ENCODE results near the gene RHOXF2. TPM values are rescaled to one million over a fixed set of nuclear protein-coding genes. Genes with fewer than 3 reads are reported as not detected.
"Not testable (repeated sequence)": the region's sequence is repeated elsewhere in the genome, so short reads cannot be mapped to it uniquely, and the experiment has no call there.

Gene RHOXF2, protein sequence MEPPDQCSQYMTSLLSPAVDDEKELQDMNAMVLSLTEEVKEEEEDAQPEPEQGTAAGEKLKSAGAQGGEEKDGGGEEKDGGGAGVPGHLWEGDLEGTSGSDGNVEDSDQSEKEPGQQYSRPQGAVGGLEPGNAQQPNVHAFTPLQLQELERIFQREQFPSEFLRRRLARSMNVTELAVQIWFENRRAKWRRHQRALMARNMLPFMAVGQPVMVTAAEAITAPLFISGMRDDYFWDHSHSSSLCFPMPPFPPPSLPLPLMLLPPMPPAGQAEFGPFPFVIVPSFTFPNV
- total RNA-seq = not detected

DNA sequence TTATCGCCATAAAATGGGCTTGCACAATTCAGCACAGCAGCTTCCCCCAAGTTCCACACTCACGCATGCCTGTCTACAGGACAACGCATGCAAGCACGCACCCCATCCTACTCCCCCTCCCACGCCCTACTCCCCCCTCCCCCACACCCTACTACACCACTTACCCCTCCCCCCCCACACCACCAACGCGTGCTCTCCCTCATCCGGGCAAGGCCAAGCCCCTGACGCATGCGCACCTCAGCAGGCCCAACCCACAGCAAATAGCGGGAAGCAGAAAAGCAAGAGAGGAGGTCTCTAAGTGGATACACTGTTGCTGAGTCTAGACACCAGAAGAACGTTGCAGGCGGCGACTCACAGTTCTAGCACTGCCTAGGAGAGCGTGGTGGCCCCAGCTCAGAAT is at the start of gene RHOXF2:
RHOXF2 (plus strand) TSS at position 301 of the 400 bp plus-strand sequence. CDS start 138 bp downstream, outside the sequence.
- not testable (repeated sequence) for DNase-seq (ENCODE audit: low read depth in 2 of 3, low spot score in 2 of 3)

DNA sequence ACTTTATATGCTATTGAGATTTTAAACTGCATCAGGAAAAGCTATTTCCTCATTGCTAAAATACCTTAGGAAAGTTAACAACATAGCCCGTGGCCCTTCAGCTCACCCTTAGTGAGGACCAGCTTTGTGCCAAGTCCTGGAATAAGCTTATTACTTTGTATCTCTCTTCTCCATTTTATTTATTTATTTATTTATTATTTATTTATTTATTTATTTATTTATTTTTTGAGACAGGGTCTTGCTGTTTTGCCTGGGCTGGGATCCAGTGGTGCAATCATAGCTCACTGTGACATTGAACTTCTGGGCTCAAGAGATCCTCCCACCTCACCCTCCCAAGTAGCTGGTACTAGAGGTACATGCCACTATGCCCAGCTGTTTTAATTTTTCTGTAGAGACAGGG is 49.0 kb upstream of the RHOXF2 start:
- DNase-seq (ENCODE audit: low read depth in 2 of 3, low spot score in 2 of 3) = no peak

- DNase-seq (ENCODE audit: low read depth in 2 of 3, low spot score in 2 of 3) = no peak
These were observed 46.8 kb upstream of the RHOXF2 start for GRCh38 chrX:120111611-120112010.

DNA sequence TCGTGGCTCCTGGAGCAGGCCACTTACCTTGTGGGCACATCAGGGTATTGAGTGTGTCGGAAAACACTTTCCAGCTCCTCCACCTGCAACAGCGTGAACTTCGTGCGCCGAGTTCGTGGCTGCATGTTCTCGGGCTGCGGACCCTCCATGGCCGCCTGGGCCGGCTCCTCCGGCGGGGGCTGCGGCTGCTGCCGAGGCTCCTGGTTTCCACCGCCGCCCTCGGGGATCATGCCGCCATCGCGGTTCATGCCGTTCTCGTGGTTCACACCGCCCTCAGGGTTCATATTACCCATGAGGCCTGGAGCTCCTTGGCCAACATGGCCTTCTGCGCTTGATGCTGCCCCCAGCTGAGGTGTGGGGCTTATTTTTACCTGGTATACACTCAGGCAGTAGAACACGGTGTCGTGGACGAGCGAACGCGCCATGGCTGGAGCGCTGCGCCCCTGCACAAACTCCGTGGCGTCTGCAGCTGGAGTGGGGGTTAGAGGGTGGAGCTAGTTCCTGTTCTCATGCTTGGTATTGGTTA is 42.9 kb upstream of the RHOXF2 start, which contains the start of gene RHOXF1:
RHOXF1 (minus strand) TSS at position 476 of the 526 bp plus-strand sequence; CDS start at position 425, 51 bp downstream.
- DNase-seq (ENCODE audit: low read depth in 2 of 3, low spot score in 2 of 3) = no peak

- no peak for DNase-seq (ENCODE audit: low read depth in 2 of 3, low spot score in 2 of 3)
These were observed 38.2 kb upstream of the RHOXF2 start for GRCh38 chrX:120120223-120120622.

- no peak for DNase-seq (ENCODE audit: low read depth in 2 of 3, low spot score in 2 of 3)
These were observed 33.0 kb upstream of the RHOXF2 start for GRCh38 chrX:120125444-120125843.

- not testable (repeated sequence) for DNase-seq (ENCODE audit: low read depth in 2 of 3, low spot score in 2 of 3)
These were observed 30.0 kb upstream of the RHOXF2 start for GRCh38 chrX:120128306-120128846.

GRCh38 chrX:120136128-120136527 is 22.3 kb upstream of the RHOXF2 start:
- DNase-seq (ENCODE audit: low read depth in 2 of 3, low spot score in 2 of 3) = no peak

DNA sequence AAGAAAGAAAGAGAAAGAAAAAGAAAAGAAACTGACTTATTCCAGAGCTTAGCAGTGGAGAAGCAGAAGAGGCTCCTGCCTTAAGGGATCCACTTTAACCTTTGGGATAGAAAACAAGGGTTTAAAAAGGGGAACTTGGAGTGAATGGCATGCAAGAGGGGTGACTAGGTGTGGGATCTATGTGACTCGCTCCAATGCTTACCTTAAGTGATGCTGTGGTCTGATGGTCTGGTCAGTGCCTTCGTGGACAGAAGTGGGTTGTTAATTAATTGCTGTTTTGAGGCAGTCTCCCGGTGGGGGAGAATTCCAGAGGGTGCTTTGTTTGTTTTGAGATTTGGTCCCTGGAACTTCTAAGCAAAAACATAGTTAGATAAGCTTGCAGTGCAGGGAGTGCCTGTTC is 21.6 kb upstream of the RHOXF2 start:
- no peak for DNase-seq (ENCODE audit: low read depth in 2 of 3, low spot score in 2 of 3)

DNA sequence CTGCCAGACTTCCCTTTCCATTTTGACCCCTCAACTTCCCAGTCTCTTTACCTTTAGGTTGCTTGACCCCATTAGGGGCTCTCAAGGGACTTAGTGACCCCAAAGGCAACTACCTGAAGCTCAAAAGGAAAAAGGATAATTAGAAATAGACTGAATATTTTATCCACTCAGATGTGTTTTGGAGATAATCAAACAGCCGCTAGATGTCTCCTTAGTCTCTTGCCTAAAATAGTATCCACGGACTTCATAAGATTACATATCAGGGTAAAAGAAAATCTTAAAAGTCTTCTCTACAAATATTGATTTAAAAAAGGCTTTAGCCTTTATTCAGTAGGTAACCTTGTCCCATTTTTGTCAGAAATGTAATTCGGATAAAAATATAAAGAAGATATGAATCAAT is 21.0 kb upstream of the RHOXF2 start:
- no peak for DNase-seq (ENCODE audit: low read depth in 2 of 3, low spot score in 2 of 3)

- DNase-seq (ENCODE audit: low read depth in 2 of 3, low spot score in 2 of 3) = no peak
These were observed 18.0 kb upstream of the RHOXF2 start for GRCh38 chrX:120140293-120140981.

DNA sequence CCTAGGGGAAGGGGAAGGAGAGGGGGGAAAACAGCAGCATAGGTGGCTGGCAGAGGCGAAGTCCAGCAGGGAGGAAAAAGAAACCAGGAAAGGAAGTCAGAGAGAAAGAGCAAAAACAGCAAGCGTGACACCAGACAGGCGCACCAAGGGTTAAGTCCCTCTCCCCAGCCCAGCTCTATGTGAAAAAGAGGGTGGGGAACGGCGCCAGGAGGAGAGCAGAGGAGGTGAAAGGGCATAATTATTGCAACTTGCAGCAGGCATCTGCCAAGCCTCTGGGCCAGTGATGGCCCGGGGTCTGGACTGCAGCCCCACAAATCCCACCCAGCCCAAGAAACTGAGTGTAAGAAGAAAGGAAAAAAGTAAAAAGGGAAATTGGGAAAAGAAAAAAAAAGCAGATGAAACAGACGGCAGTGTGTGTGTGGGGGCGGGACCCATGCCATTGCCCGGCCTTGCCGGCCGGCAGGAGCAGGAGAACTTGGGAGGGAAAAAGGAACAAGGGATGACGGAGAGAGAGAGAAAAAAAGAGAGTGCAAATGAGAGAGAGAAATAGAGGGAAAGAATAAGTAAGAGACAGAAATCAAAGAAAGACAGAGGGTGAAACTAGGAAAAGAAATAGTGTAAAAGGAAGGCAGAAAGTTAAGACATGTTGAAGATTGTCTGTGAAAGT is 14.1 kb upstream of the RHOXF2 start:
- DNase-seq (ENCODE audit: low read depth in 2 of 3, low spot score in 2 of 3) = no peak

GRCh38 chrX:120145295-120145925 is 13.0 kb upstream of the RHOXF2 start:
- DNase-seq (ENCODE audit: low read depth in 2 of 3, low spot score in 2 of 3) = peak in 1 of 3 donors; percentile 31

GRCh38 chrX:120146323-120146722 is 12.1 kb upstream of the RHOXF2 start:
- not testable (repeated sequence) for DNase-seq (ENCODE audit: low read depth in 2 of 3, low spot score in 2 of 3)

DNA sequence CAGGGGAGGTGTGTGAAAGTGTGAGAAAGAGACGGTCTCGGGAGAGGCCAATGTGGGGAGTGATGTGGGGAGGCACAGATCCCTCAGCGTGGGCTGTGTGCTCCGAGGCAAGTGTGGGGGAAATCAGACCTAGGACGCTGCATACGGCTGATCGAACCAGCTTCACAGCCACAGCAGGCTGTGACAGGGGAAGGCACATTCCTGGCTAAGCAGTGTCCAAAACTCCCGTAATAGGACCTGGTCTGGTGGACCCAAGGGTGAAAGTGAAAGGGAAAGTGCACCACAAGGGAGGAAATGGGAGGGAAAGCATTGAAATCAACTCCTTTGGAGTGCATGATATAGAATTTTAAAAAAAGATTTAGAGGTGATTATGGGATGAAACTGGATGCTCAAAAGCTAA is 10.9 kb upstream of the RHOXF2 start:
- DNase-seq (ENCODE audit: low read depth in 2 of 3, low spot score in 2 of 3) = no peak

GRCh38 chrX:120150109-120150744 is 8.2 kb upstream of the RHOXF2 start:
- DNase-seq (ENCODE audit: low read depth in 2 of 3, low spot score in 2 of 3) = not testable (repeated sequence)

DNA sequence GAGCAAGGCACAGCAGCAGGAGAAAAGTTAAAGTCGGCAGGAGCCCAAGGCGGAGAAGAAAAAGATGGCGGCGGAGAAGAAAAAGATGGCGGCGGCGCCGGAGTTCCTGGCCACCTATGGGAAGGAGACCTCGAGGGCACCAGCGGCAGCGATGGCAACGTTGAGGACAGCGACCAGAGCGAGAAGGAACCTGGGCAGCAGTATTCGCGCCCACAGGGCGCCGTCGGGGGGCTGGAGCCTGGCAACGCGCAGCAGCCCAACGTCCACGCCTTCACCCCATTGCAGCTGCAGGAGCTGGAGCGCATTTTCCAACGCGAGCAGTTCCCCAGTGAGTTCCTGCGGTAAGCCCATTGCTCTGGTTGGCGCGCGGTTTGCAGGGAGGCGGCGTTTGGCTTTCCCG is 673 bp downstream of the RHOXF2 start:
- not testable (repeated sequence) for DNase-seq (ENCODE audit: low read depth in 2 of 3, low spot score in 2 of 3)

DNA sequence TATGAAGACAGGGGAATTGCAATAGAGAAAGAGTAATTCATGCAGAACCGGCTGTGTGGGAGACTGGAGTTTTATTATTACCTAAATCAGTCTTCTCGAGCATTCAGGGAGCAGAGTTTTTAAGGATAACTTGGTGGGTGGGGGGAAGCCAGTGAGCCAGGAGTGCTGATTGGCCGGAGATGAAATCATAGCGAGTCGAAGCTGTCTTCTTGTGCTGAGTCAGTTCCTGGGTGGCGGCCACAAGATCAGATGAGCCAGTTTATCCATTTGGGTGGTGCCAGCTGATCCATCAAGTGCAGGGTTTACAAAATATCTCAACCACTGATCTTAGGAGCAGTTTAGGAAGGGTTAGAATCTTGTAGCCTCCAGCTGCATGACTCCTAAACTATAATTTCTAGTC is 34.8 kb downstream of the RHOXF2 start:
- not testable (repeated sequence) for DNase-seq (ENCODE audit: low read depth in 2 of 3, low spot score in 2 of 3)

- not testable (repeated sequence) for DNase-seq (ENCODE audit: low read depth in 2 of 3, low spot score in 2 of 3)
These were observed 35.3 kb downstream of the RHOXF2 start for GRCh38 chrX:120193720-120194119.

- DNase-seq (ENCODE audit: low read depth in 2 of 3, low spot score in 2 of 3) = not testable (repeated sequence)
These were observed 37.4 kb downstream of the RHOXF2 start for GRCh38 chrX:120195786-120196185.
